Fibroblast of skin of scalp (primary cell): ENCODE data around the gene COPS4.
"Not testable (repeated sequence)": the region's sequence is repeated elsewhere in the genome, so short reads cannot be mapped to it uniquely, and the experiment has no call there.

Experiments
- DNase-seq: peaks from one replicate; pipeline ENCODE4 v3.0.0-alpha.2; 2013

The COPS4 gene

GRCh38 chr4:83089410-83090157 is 54.6 kb downstream of the COPS4 start:
- no peak for DNase-seq

GRCh38 chr4:83093060-83093640 is 58.2 kb downstream of the COPS4 start:
- DNase-seq, result no peak

- DNase-seq, result no peak
These were observed 61.4 kb downstream of the COPS4 start for GRCh38 chr4:83096397-83096796.

GRCh38 chr4:83104991-83105390 is 70.0 kb downstream of the COPS4 start:
- DNase-seq, result no peak

- no peak for DNase-seq
These were observed 72.6 kb downstream of the COPS4 start for GRCh38 chr4:83107631-83108030.

- DNase-seq, result no peak
These were observed 73.3 kb downstream of the COPS4 start for GRCh38 chr4:83108101-83108861.

GRCh38 chr4:83109480-83110222 is 74.7 kb downstream of the COPS4 start:
- peak; percentile 25 for DNase-seq

GRCh38 chr4:83110223-83110945 is 75.4 kb downstream of the COPS4 start:
- DNase-seq, result peak; percentile 74

GRCh38 chr4:83110970-83111750 is 76.2 kb downstream of the COPS4 start:
- DNase-seq, result no peak

- DNase-seq, result not testable (repeated sequence)
These were observed 76.8 kb downstream of the COPS4 start for GRCh38 chr4:83111751-83112141.

- no peak for DNase-seq
These were observed 77.2 kb downstream of the COPS4 start for GRCh38 chr4:83112231-83112630.

GRCh38 chr4:83112678-83113428 is 77.9 kb downstream of the COPS4 start:
- peak; percentile 16 for DNase-seq

GRCh38 chr4:83113429-83113786 is 78.4 kb downstream of the COPS4 start:
- DNase-seq, result no peak

- no peak for DNase-seq
These were observed 79.6 kb downstream of the COPS4 start, which contains the start of gene PLAC8 for GRCh38 chr4:83114576-83114975. TSS of gene PLAC8 (minus strand) at chr4:83114729. CDS start at chr4:83107921, 6,808 bp downstream.

- peak; percentile 31 for DNase-seq
These were observed 80.0 kb downstream of the COPS4 start for GRCh38 chr4:83115000-83115399.

- DNase-seq, result no peak
These were observed 80.8 kb downstream of the COPS4 start for GRCh38 chr4:83115656-83116285.

GRCh38 chr4:83118869-83119268 is 83.9 kb downstream of the COPS4 start:
- DNase-seq, result no peak

GRCh38 chr4:83121246-83121645 is 86.3 kb downstream of the COPS4 start:
- no peak for DNase-seq

- DNase-seq, result no peak
These were observed 89.3 kb downstream of the COPS4 start for GRCh38 chr4:83124111-83124780.
